Osteoblast (primary cell): ENCODE results near the gene FPR2. TPM values are rescaled to one million over a fixed set of nuclear protein-coding genes. Genes with fewer than 3 reads are reported as not detected.
A peak's percentile ranks its signal among the peaks of the same experiment; 100 is the strongest.

Source experiments
- DNase-seq: peaks from one replicate; pipeline ENCODE4 v3.0.0; 2011; ENCODE audit warnings: low spot score, mixed read lengths; ENCODE audit not compliant: insufficient read length; ENCODE audit errors: missing footprints
- H2AFZ ChIP-seq: 2 replicates; pipeline ENCODE4 v1.6.0; 2011; ENCODE audit warnings: mild to moderate bottlenecking, low read length
- H3K27ac ChIP-seq: 2 replicates; pipeline ENCODE4 v1.5.1; 2011; ENCODE audit warnings: mild to moderate bottlenecking, low read depth, low read length, moderate library complexity
- H3K27me3 ChIP-seq: 2 replicates; pipeline ENCODE4 v1.6.0; 2012; ENCODE audit warnings: mild to moderate bottlenecking, control low read depth, inconsistent platforms, low read length, moderate library complexity; ENCODE audit not compliant: insufficient read depth
- H3K36me3 ChIP-seq: 2 replicates; pipeline ENCODE4 v1.5.1; 2011; ENCODE audit warnings: mild to moderate bottlenecking, low read length, control low read depth, moderate library complexity; ENCODE audit not compliant: insufficient read depth
- H3K4me1 ChIP-seq: 2 replicates; pipeline ENCODE4 v1.5.1; 2011; ENCODE audit warnings: mild to moderate bottlenecking, low read length, control low read depth, moderate library complexity; ENCODE audit not compliant: insufficient read depth
- H3K4me2 ChIP-seq: 2 replicates; pipeline ENCODE4 v1.6.0; 2011; ENCODE audit warnings: mild to moderate bottlenecking, low read length; ENCODE audit not compliant: insufficient read depth
- H3K4me3 ChIP-seq: fragments of 200-600 bp; sonication (generic); 3 replicates; pipeline ENCODE4 v1.5.1; 2012; ENCODE audit warnings: mild to moderate bottlenecking, low read length, inconsistent platforms; ENCODE audit not compliant: insufficient read depth
- H3K79me2 ChIP-seq: 2 replicates; pipeline ENCODE4 v1.6.0; 2012; ENCODE audit warnings: mild to moderate bottlenecking, low read length, control low read depth, inconsistent platforms; ENCODE audit not compliant: insufficient read depth
- H3K9me3 ChIP-seq: 2 replicates; pipeline ENCODE4 v1.5.1; 2011; ENCODE audit warnings: low read depth, low read length, control low read depth
- H4K20me1 ChIP-seq: 2 replicates; pipeline ENCODE4 v1.6.0; 2012; ENCODE audit warnings: mild to moderate bottlenecking, low read length, control low read depth; ENCODE audit not compliant: insufficient read depth
- CTCF ChIP-seq: IDR thresholded peaks from 2 replicates; pipeline ENCODE4 v1.5.1; 2011; ENCODE audit warnings: mild to moderate bottlenecking, low read depth, low read length, moderate library complexity; ENCODE audit errors: extremely low read depth
- total RNA-seq: library from RNA; depleted of rRNA; stranded (reverse); fragments of >200 nt; gene quantifications from 2 replicates; pipeline ENCODE4 v1.2.3, GENCODE V29; 2012

Gene FPR2
- total RNA-seq, 1 donor = 0.36 TPM

GRCh38 chr19:51746731-51747130, 14.2 kb upstream of the FPR2 start:
- Histone ChIP-seq H3K27me3 (no peaks in the 10 kb centered on the region), H3K27ac (no peak overlapping the region), H3K79me2 (no peaks in the 10 kb centered on the region), H3K4me1 (peaks cover 36% of the 10 kb centered on the region), H3K4me3 (no peak overlapping the region), H3K36me3 (no peaks in the 10 kb centered on the region), H3K9me3 (no peaks in the 10 kb centered on the region), H4K20me1 (no peaks in the 10 kb centered on the region), H2AFZ (no peak overlapping the region), H3K4me2 (no peak overlapping the region)
- no peak for TF ChIP-seq CTCF
- no peak for DNase-seq

DNA sequence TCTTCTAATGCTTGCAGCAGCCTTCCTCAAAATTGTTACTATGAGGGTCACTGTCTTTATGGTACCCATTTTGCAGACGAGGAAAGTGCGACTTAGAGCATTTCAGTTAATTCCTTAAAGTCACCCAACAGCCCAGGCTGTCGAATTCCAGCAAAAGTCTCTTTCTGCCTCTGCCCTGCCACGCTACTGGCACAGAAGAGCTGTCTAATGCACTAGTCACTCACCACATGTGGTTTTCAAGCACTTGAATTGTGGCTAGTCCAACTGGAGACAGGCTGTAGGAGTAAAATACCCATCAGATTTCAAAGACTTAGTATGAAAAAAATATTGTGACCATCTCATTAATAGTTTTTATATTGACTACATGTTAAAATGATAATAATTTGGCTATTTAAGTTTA, 11.0 kb upstream of the FPR2 start:
- DNase-seq = peak; percentile 84
- TF ChIP-seq CTCF = no peak
- no peaks in the 10 kb centered on the region for H4K20me1 ChIP-seq
- no peaks in the 10 kb centered on the region for H3K27me3 ChIP-seq
- no peaks in the 10 kb centered on the region for H3K36me3 ChIP-seq
- peak overlapping the region; percentile 62 for H3K27ac ChIP-seq
- H3K9me3 ChIP-seq = no peaks in the 10 kb centered on the region
- no peak overlapping the region for H2AFZ ChIP-seq
- peak overlapping the region; percentile 8 for H3K4me2 ChIP-seq
- H3K4me3 ChIP-seq = no peak overlapping the region
- no peaks in the 10 kb centered on the region for H3K79me2 ChIP-seq
- H3K4me1 ChIP-seq = peaks cover 22% of the 10 kb centered on the region

DNA sequence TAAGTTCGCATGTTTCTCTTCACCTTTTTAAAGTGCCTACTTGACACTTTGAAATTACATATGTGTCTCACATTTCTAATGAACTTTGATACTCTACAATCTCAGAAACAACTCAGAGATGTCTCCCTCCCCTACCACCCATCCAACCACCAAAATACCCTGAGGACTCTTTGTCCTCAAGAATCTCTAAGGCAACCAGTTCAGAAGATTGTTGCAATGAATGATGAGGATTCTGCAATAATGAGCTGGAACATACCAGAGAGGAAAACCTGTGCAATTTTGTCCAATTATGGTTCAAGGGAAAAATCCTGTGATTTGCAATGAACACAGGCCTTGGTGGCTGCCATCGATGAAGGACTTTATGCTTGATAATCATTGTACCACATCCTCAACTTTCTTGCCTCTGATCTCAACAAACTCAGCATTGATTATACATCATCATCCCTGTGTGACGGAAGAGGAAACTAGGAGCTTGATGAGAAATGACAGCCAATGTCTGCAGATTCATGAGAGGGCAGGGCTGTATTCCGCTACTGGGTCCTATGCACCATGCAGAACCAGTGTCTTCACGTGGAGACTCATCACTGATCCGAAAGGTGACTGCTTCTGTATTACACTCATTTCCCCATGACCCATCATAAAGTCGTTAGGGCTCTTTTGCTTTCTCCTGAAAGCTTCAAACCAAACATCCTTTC, 10.4 kb upstream of the FPR2 start:
- Histone ChIP-seq H3K4me3 (no peak overlapping the region), H2AFZ (no peak overlapping the region), H3K4me1 (peaks cover 22% of the 10 kb centered on the region), H3K27ac (peak overlapping the region; percentile 62), H4K20me1 (no peaks in the 10 kb centered on the region), H3K36me3 (no peaks in the 10 kb centered on the region), H3K4me2 (peak overlapping the region; percentile 8), H3K79me2 (no peaks in the 10 kb centered on the region), H3K9me3 (no peaks in the 10 kb centered on the region), H3K27me3 (no peaks in the 10 kb centered on the region)
- no peak for DNase-seq
- TF ChIP-seq CTCF = no peak

DNA sequence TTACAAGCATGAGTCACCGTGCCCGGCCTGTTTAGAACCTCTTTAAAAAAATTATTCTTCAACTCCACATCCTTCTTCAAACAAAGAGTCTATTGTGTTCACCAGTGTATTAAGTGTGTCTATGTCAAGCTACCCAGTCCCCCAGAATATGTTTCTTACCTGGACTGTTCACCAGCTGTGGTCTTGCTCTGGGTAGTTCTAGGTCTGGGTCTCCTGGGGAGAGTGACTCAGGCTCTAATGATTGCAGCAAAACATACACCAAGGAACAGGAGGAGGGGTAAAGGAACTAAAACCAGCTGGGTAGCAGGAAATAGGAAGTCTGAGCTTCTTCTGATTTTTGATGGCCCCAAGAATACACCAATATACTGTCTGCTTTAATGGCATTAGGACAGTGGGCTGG, 9.3 kb upstream of the FPR2 start, which contains the start of gene FPR1:
Gene FPR1 (minus strand): TSS at position 224 of the 400 bp plus-strand sequence. CDS start 4,884 bp downstream, outside the sequence.
- Histone ChIP-seq H3K79me2 (no peaks in the 10 kb centered on the region), H3K27me3 (no peaks in the 10 kb centered on the region), H3K27ac (peak within 1 kb of the TSS; percentile 62), H3K4me2 (peak within 1 kb of the TSS; percentile 26), H2AFZ (peak within 1 kb of the TSS; percentile 69), H3K4me1 (peaks cover 22% of the 10 kb centered on the region), H3K36me3 (no peaks in the 10 kb centered on the region), H3K9me3 (no peaks in the 10 kb centered on the region), H4K20me1 (no peaks in the 10 kb centered on the region), H3K4me3 (no peak within 1 kb of the TSS)
- TF ChIP-seq CTCF = no peak
- peak; percentile 75 for DNase-seq
